Esophagus muscularis mucosa (tissue), 4 donors: Measurements from ENCODE around the gene SIGLEC11.

ENCODE experiments used
- CTCF ChIP-seq, 3 experiments: fragments of 200-600 bp in 2 of 3; fragments of 450-650 bp in 1 of 3; sonication (generic) in 2 of 3; IDR thresholded peaks; one replicate each; pipeline ENCODE4 v1.5.1; 2017 to 2019; ENCODE audit warnings: antibody characterized with exemption in 3 of 3, mild to moderate bottlenecking in 2 of 3, moderate library complexity in 1 of 3
- EP300 ChIP-seq: sonication (generic); formaldehyde crosslinking; IDR thresholded peaks from one replicate; pipeline ENCODE4 v1.6.1; 2017; ENCODE audit warnings: antibody characterized with exemption
- POLR2A ChIP-seq: fragments of 450-650 bp; IDR thresholded peaks from one replicate; pipeline ENCODE4 v1.6.1; 2017; ENCODE audit warnings: antibody characterized with exemption, moderate library complexity, mild to moderate bottlenecking, low read depth
- POLR2AphosphoS5 ChIP-seq, 2 donors: sonication (generic); formaldehyde crosslinking; IDR thresholded peaks; one replicate each; pipeline ENCODE4 v1.6.1; 2017; ENCODE audit warnings: antibody characterized with exemption in 2 of 2

- TF ChIP-seq CTCF (IDR thresholded peaks at IDR 0.05) (no peak), POLR2A (no peak), POLR2AphosphoS5 (IDR thresholded peaks at IDR 0.05) (no peak), EP300 (no peak)
Observed at GRCh38 chr19:49913720-49914119, 47.3 kb downstream of the SIGLEC11 start.
